HepG2 (cell line): ENCODE data around the gene TCERG1L. TPM values are rescaled to one million over a fixed set of nuclear protein-coding genes. Genes with fewer than 3 reads are reported as not detected.

Experiments
- ATAC-seq: fragments of 200-7000 bp; cut with Tn5 transposase; 3 replicates; pipeline ENCODE4 v1.9.1; 2020; ENCODE audit warnings: mild to moderate bottlenecking, moderate library complexity
- BruUV-seq: library from RNA; stranded (reverse); fragments of 400-500 nt; replicated peaks from 2 replicates; lab custom pipeline; 2021; lab: Mats Ljungman, UMichigan
- CTCF ChIA-PET: fragments of 300-600 bp; formaldehyde crosslinking; extraction: SDS; loops from one replicate; lab custom pipeline; 2021; ENCODE audit warnings: low total read pairs, inconsistent platforms, low intra/inter-chr PET ratio; lab: Yijun Ruan, JAX
- POLR2A ChIA-PET: fragments of 350-600 bp; sonication (Branson Sonifier 250); formaldehyde crosslinking; loops from one replicate; lab custom pipeline; 2020; ENCODE audit warnings: antibody characterized with exemption, inconsistent platforms; lab: Yijun Ruan, JAX
- DNase-seq: peaks from one replicate; pipeline ENCODE4 v3.0.0-alpha.2; 2015; ENCODE audit warnings: low spot score
- FAIRE-seq: peaks from 3 replicates; lab custom pipeline; 2011; peaks lifted over from hg19 to GRCh38; lab: Jason Lieb, UNC
- H2AFZ ChIP-seq: one replicate; pipeline ENCODE4 v1.6.1; 2011; ENCODE audit warnings: low read length, inconsistent platforms
- H3K27ac ChIP-seq: fragments of 300-600 bp; 3 replicates; pipeline ENCODE4 v1.8.0; 2011; ENCODE audit warnings: mixed run types, mild to moderate bottlenecking, mixed read lengths, low read length, inconsistent platforms; ENCODE audit not compliant: insufficient read depth; ENCODE audit errors: extremely low read length
- H3K27me3 ChIP-seq, 2 experiments: fragments of 200-600 bp in 1 of 2; 2 replicates in 1 of 2; 3 replicates in 1 of 2; pipeline versions ENCODE4 v1.6.0 to v1.8.0; 2011; ENCODE audit warnings: low read length in 2 of 2, mild to moderate bottlenecking in 2 of 2, moderate library complexity in 2 of 2, inconsistent platforms in 1 of 2; ENCODE audit not compliant: insufficient read depth in 2 of 2, control insufficient read depth in 1 of 2
- H3K36me3 ChIP-seq, 2 experiments: fragments of 200-600 bp in 1 of 2; replicated peaks in 1 of 2; 2 replicates in 1 of 2; 3 replicates in 1 of 2; pipeline versions ENCODE4 v1.5.1 to v1.8.0; 2011; ENCODE audit warnings: low read length in 2 of 2, inconsistent platforms in 1 of 2; ENCODE audit not compliant: insufficient read depth in 2 of 2, control insufficient read depth in 1 of 2
- H3K4me1 ChIP-seq: 2 replicates; pipeline ENCODE4 v1.5.1; 2012; ENCODE audit warnings: low read length, inconsistent platforms; ENCODE audit not compliant: insufficient read depth
- H3K4me2 ChIP-seq: 2 replicates; pipeline ENCODE4 v1.6.0; 2011; ENCODE audit warnings: low read depth, low read length, inconsistent platforms
- H3K4me3 ChIP-seq, 3 experiments: fragments of 200-600 bp in 1 of 3; sonication (generic), shearing (Covaris generic) in 1 of 3; replicated peaks in 1 of 3; 2 replicates each; pipeline ENCODE4 v1.5.1; 2011 to 2016; ENCODE audit warnings: low read length in 3 of 3, inconsistent platforms in 2 of 3, low read depth in 2 of 3, mild to moderate bottlenecking in 2 of 3, control low read depth in 1 of 3, mixed read lengths in 1 of 3; ENCODE audit not compliant: insufficient read depth in 1 of 3
- H3K79me2 ChIP-seq: one replicate; pipeline ENCODE4 v1.6.1; 2011; ENCODE audit warnings: low read length, inconsistent platforms; ENCODE audit not compliant: insufficient read depth
- H3K9ac ChIP-seq: 2 replicates; pipeline ENCODE4 v1.6.0; 2011; ENCODE audit warnings: mild to moderate bottlenecking, low read depth, low read length, inconsistent platforms; ENCODE audit not compliant: insufficient read depth
- H3K9me3 ChIP-seq: 2 replicates; pipeline ENCODE4 v1.5.1; 2012; ENCODE audit warnings: mild to moderate bottlenecking, low read length
- H4K20me1 ChIP-seq: 2 replicates; pipeline ENCODE4 v1.6.0; 2011; ENCODE audit warnings: inconsistent platforms, mild to moderate bottlenecking, low read length, moderate library complexity; ENCODE audit not compliant: insufficient read depth
- CHCHD3 ChIP-seq: sonication (generic); formaldehyde crosslinking; IDR thresholded peaks from 2 replicates; pipeline ENCODE4 v1.8.0; 2022; ENCODE audit warnings: mild to moderate bottlenecking, missing genetic modification reagents, moderate library complexity
- CREB1 ChIP-seq, 2 experiments: fragments of 450-650 bp in 1 of 2; IDR thresholded peaks; 2 replicates each; pipeline ENCODE4 v1.6.1; 2016 to 2017; ENCODE audit warnings: control low read depth in 1 of 2, mild to moderate bottlenecking in 1 of 2, missing compliant biosample characterization in 1 of 2, missing genetic modification characterization in 1 of 2
- WGBS: methylation state at CpG from one replicate; pipeline ENCODE4 v1.1.6; 2017; ENCODE audit warnings: low lambda C conversion rate; 5-methylcytosine and 5-hydroxymethylcytosine counted together
- in situ Hi-C: cut with HindIII; loops from 2 replicates; pipeline ENCODE4 v1.10.0; 2017; ENCODE audit warnings: low pct_unique_long_range_greater_than_20kb; ENCODE audit not compliant: extremely low pct_ligation_motif_present
- intact Hi-C: fragments of 100-400 bp; cut with micrococcal nuclease; formaldehyde crosslinking; loops from one replicate; pipeline ENCODE4 v1.10.0; 2022; ENCODE audit not compliant: unreplicated experiment
- polyA plus RNA-seq, 8 experiments: library from polyadenylated mRNA; depleted of rRNA in 3 of 8; stranded (reverse) in 7 of 8; unstranded in 1 of 8; fragments of >200 nt; fragmentation: Illumina TruSeq in 4 of 8; extraction: Trizol in 4 of 8; gene quantifications; 2 replicates each; pipeline versions ENCODE4 v1.2.1 to v1.2.3, GENCODE V29; 2011 to 2016; ENCODE audit warnings: low read depth in 4 of 8, missing spikeins in 1 of 8, mixed read lengths in 1 of 8; ENCODE audit not compliant: insufficient read depth in 1 of 8
- total RNA-seq, 5 experiments: library from RNA; depleted of rRNA; stranded (reverse); fragments of >200 nt; fragmentation: Illumina TruSeq; extraction: Trizol; gene quantifications; 2 replicates each; pipeline ENCODE4 v1.2.3, GENCODE V29; 2016; ENCODE audit warnings: low read depth in 1 of 5
- TF ChIP-seq, protein P1 (sequence below): IDR thresholded peaks from 2 replicates; pipeline ENCODE4 v1.6.1; 2016; ENCODE audit warnings: low read depth

TCERG1L gene
- total and polyA plus RNA-seq, 2 of the 13 experiments (the other 11 are each of a cell fraction or from before 2014, with no cell fraction given) = not detected

DNA sequence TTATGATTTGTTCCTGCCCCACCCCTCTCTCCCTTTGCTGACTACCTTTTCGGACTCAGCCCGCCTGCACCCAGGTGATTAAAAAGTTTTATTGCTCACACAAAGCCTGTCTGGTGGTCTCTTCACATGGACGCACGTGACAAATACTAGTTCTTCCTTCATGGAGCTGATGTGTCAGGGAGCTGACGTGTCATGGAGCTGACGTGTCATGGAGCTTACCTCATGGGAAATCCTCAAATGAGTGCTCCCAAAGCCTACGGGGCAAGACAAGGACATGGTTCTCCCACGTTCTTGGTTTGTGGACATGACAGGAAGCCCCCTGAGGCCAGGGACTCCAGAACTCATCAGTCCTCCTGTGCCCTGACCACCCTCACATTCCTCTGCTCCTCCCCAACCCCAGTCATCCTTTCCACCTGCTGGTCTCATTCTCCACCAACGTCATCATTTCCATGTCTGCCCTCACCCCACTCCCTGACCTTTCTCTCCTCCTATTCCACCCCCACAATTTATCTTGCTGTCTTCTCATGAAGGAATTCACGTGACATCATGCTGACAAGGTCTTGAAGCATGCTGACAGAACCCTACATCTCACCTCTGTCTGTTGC lies 261.3 kb downstream of the TCERG1L start:
- H2AFZ ChIP-seq = no peak overlapping the region
- no peak overlapping the region for H3K4me3 ChIP-seq
- TF ChIP-seq CHCHD3 (CRISPR knock-in tag) = no peak
- TF ChIP-seq CREB1 (IDR thresholded peaks at IDR 0.05) = peak; percentile 66
- no peak for TF ChIP-seq CREB1 (CRISPR knock-in tag; IDR thresholded peaks at IDR 0.05)
- no peak overlapping the region for H3K4me2 ChIP-seq
- H3K9ac ChIP-seq = no peak overlapping the region
- intact Hi-C loops = no loop called here
- ChIA-PET POLR2A (no interaction called here), CTCF (no interaction called here)
- no peaks in the 10 kb centered on the region for H3K4me1 ChIP-seq
- DNase-seq (no peak), ATAC-seq (no peak), FAIRE-seq (no peak)
- 0 out of 2 replicates have a peak, but pooled peaks cover 5% of the 10 kb centered on the region for H3K9me3 ChIP-seq
- BruUV-seq = no TSS peak
- no peak overlapping the region for H3K27ac ChIP-seq
- 8% methylated on average over 7 of the region's 10 CpGs for WGBS
- no peaks in the 10 kb centered on the region for H3K36me3 ChIP-seq
- H4K20me1 ChIP-seq = no peaks in the 10 kb centered on the region
- no peaks in the 10 kb centered on the region for H3K79me2 ChIP-seq
- H3K27me3 ChIP-seq = peaks cover 0 to 3% of the 10 kb centered on the region in 2 experiments; a peak in 2 of 5 replicates
- in situ Hi-C loops = no loop called here

DNA sequence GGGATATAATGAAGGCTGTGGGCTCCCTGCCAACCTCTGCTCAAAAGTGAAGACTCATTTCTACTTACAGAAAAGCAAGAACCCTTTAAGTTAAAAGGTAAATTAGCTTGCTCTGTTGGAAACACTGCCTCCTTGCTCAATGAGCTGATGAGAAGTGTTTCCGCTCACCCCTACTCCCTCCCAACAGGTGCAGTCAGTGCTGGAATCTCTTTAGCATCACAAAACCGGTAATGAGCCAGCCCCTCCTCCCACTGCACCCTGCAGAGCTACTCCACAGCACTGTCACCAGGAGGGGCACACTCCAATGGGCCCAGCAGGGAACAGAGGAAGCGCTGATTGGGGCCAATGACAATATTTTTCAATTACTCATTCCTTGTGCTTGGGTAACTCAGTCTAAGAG lies 262.5 kb downstream of the TCERG1L start:
- H3K79me2 ChIP-seq = no peaks in the 10 kb centered on the region
- ChIA-PET CTCF (no interaction called here), POLR2A (no interaction called here)
- no peaks in the 10 kb centered on the region for H3K36me3 ChIP-seq
- FAIRE-seq (no peak), DNase-seq (no peak), ATAC-seq (no peak)
- WGBS = 27% methylated on average over 2 of the region's 3 CpGs
- TF ChIP-seq, protein P1, sequence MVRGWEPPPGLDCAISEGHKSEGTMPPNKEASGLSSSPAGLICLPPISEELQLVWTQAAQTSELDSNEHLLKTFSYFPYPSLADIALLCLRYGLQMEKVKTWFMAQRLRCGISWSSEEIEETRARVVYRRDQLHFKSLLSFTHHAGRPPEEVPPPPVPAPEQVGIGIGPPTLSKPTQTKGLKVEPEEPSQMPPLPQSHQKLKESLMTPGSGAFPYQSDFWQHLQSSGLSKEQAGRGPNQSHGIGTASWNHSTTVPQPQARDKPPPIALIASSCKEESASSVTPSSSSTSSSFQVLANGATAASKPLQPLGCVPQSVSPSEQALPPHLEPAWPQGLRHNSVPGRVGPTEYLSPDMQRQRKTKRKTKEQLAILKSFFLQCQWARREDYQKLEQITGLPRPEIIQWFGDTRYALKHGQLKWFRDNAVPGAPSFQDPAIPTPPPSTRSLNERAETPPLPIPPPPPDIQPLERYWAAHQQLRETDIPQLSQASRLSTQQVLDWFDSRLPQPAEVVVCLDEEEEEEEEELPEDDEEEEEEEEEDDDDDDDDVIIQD = no peak
- intact Hi-C loops = no loop called here
- H3K9ac ChIP-seq = no peak overlapping the region
- BruUV-seq = no TSS peak
- in situ Hi-C loops = no loop called here
- H3K27me3 ChIP-seq = peaks cover 0 to 3% of the 10 kb centered on the region in 2 experiments; a peak in 2 of 5 replicates
- H2AFZ ChIP-seq = no peak overlapping the region
- no peaks in the 10 kb centered on the region for H4K20me1 ChIP-seq
- 0 out of 2 replicates have a peak, but pooled peaks cover 5% of the 10 kb centered on the region for H3K9me3 ChIP-seq
- H3K27ac ChIP-seq = no peak overlapping the region
- H3K4me3 ChIP-seq = no peak overlapping the region
- H3K4me2 ChIP-seq = no peak overlapping the region
- no peaks in the 10 kb centered on the region for H3K4me1 ChIP-seq
